GM19468 (cell line): ENCODE measurements around the gene MPRIP.

ENCODE experiments used
- ATAC-seq: cut with Tn5 transposase; IDR thresholded peaks from one replicate; pipeline ENCODE4 v1.9.1; 2021; ENCODE audit warnings: mild to moderate bottlenecking, moderate library complexity, moderate number of reproducible peaks; ENCODE audit not compliant: unreplicated experiment; ENCODE audit errors: extremely low read depth

The MPRIP gene

DNA sequence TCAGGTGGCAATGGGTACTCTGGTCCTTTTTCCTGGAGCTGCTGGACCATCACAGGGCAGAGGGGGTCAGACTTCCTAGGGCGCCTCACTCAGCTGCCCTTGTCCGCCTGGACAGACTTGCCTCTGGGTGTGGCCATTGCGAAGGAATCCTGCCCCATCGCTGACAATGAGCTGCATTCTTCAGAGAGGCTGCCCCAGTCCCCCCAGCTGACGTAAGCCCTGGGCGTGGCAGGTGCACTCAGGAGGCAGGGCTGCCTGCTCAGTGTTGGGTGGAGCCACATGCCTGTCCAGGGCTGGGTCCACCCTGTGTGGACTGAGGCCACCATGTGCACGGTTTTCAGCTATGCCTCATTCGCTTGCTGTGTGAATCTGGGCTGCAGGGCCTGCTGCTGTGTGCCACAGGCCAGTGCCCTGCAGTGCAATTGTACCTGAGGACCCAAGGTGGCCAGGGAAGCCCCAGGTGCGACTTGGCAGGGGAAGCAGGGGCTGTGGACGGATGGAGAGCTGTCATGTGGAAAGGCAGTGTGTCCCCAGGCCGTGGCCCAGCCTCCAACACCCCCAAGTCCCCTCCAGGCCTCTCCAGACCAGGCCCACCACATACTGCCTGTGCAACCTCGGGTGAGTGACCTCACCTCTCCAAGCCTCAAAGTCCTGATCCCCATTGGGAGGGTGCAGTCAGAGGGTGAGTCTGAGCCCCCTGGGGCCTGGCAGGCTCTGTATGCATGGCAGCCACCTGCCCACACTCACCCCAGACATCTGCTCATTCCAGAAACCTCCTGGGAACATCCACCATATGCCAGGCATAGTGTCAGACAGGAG, 14.0 kb upstream of the MPRIP start:
- ATAC-seq: no peak

DNA sequence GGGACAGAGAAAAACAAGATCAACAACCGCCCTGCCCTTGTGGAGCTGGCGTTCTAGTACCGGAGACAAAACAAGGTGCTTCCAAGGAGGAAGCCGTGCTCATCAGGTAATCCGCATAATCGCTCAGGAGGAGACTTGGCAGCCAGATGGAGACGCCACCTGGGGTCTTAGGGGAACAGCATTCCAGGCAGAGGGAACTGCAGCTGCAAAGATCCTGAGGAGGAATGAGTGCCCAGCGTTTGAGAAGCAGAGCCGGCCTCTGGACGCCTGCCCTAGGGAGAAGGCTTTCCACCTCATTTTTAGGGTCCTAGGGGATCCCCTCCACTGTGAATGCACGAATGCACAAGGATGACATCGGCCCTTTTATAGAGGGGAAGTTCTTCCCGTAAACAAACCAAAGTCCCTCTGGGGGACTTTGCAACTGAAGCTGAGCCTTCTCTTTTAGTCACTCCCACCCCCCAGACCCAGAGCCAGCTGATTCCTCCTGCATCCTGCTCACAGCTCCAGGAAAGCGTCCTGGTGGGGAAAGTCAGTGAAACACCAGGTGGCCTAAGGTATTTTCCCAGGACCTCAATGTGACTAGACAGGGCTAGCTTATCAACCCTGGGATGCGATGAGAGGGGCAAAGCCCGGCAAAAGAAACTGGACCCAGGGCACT, 13.2 kb upstream of the MPRIP start:
- ATAC-seq: no peak

DNA sequence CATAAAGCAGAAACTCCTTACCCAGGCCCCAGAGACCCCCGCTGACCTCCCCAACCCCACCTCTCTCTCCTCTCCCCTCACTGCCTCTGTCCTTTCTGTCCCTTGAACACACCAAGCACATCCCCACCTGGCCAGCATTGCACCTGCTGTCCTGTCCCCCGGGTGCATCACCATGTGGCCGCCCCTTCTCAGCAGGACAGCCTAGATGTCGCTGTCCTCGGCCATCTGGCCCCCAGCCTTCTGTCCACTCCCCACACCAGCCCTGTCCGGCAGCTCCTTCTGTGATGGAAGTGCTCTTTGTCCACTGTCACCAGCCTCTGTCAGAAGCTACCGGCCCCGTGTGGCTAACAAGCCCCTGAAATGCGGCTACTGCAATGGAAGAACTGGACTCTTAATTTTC, 12.3 kb upstream of the MPRIP start:
- no peak for ATAC-seq

DNA sequence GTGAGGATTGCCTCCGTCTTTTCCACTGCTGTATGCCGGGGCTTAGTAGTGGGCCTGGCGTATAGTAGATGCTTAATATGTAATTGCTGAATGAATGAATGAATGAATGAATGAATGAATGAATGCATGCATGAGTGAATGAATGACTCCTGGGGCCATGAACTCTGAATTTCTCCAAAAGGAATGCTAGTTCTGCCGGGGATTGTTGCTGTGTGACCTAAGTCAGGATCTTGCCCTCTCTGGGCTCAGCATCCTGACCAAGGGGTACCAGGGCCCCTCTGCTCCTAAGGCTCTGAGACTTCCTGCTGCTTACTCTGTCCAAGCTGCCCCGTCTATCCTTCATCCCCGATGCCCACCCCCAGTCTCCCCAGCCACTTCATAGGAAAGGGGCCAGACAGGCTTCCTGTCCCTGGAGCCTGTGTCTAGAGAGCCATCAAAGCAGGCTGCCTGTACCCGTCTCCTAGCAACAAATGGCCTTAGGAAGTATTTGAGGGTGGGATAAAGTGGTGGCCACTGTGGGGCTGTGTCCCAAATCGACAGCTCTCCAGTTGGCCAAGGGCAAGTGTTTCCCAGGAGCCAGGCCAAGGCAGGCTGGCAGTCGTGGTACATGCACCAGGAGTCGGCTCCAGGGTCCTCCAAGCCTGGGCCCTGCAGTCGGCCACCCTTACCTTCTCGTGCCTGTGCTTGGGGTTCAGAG, 11.6 kb upstream of the MPRIP start:
- ATAC-seq: no peak

DNA sequence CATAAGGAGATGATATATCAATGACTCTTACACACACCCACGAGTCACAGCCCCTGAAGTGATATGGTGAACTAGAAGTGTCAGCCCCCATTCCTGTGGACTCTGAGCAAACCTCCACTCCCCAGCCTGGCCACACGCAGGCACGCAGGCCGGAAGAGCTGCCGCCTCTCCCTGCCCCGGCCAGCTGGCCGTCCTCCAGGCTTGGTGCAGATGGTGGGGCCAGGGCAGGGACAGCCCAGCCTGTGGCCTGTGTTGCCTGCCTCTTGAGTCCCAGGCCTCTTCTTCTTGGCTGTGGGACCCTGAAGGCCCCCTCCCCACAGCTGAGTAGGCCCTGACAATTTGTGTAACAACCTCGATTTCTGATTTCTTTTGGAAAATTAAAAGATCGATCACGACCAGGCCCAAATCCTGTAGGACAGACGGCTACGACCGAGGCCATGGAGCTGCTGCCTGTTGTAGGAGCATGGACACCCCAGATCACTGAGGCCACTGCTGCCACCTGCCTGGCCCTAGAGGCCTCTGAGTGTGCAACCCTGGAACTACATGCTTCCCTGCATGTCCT, 10.0 kb upstream of the MPRIP start:
- ATAC-seq: no peak

DNA sequence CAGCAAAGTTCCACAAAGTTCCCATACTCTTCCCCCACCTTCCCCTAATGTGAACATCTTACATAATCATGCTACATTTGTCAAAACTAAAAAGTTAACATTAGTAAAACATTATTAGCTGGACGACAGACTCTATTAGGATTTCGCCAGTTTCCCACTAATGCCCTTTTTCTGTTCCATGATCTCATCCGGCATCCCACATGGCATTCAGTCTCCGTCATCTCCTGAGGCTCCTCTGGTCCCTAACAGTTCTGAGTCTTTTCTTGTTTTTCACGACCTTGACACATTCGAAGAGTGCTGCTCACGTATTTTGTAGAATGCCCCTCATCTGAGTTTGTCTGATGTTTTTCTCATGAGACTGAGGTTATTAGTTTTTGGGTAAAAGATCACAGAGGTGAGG, 8.8 kb upstream of the MPRIP start:
- ATAC-seq: no peak

DNA sequence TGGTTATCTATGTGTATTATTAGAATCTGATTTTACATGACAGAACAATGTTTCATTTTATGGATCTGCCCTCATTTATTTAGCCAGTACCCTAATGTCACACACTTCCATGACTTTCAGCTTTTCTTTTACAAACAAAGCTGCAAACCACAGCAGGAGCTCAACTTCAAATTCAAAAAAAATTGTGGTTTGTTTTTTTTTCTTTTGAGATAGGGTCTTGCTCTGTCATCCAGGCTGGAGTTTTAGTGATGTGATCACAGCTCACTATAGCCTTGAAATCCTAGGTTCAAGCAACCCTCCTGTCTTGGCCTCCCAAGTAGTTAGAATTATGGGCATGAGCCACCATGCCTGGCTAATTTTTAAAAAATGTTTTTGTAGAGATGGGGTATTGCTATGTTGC, 8.2 kb upstream of the MPRIP start:
- ATAC-seq: no peak

DNA sequence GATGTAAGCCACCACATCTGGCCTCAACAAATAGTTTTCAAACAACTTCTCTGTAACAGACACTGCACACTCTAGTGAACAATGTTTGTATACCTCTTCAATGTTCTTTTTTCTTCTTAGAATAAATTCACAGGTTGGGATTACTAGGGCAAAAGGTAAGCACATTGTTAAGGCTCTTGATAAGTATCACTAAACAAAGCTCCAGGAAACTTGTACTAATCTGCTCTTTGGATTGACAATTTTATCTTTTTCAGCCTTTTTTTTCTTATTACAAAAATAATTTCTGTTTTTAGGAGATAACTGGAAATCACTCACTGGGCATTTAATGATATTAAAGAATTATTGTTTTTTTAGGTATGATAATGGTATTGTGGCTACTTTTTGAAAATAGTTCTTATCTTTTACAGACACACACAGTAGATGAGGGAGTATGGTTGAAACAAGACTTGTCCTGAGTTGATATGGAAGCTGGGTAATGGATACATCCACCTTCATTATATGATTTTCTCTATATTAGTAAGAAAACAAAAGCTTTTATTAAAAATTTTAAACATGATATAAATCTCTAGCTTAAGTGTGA, 7.7 kb upstream of the MPRIP start:
- ATAC-seq: no peak

DNA sequence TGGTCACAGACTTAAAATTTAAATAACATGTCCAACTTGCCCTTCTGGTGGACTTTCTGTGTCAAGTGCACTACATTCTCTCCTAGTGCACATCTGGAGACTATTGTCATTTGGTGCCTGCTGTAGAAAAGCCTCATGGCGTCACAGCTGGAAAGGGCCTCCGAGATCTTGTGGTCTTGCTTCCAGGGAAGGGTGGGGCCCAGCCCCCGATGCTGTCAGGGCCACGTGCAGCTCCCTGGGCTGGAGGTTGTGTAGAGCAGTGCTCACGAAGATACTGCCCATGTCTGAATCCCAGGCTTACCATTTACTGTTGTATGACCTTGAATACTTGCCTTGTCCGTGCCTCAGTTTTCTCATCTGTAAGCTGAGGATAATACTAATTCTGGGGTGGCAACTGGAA, 6.8 kb upstream of the MPRIP start:
- ATAC-seq: no peak

DNA sequence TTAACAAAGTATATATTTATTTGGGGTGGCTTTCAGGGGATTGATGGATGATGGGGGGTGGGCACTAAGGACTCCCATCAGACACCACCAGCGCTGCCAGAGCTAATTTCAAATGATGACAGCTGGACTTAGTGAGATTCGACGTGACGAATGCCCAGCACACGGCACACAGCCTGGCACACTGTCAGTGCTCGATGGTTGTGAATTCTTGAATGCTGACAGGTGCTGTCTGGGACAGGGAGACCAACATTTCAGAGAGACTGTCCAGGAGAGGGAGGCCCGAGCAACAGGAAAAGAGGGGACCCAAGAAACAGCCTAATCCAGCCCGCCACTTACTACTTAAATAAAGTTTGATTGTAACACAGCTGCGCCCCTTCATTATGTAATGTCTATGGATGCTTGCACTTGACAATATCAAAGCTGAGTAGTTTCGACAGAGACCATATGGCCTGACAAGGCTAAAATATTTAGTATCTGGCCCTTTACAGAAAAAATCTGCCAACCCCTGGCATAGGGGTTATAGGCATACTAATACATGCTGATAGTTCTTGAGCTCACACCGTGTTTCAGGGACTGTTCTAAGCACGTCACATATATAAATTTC, 6.2 kb upstream of the MPRIP start:
- no peak for ATAC-seq

DNA sequence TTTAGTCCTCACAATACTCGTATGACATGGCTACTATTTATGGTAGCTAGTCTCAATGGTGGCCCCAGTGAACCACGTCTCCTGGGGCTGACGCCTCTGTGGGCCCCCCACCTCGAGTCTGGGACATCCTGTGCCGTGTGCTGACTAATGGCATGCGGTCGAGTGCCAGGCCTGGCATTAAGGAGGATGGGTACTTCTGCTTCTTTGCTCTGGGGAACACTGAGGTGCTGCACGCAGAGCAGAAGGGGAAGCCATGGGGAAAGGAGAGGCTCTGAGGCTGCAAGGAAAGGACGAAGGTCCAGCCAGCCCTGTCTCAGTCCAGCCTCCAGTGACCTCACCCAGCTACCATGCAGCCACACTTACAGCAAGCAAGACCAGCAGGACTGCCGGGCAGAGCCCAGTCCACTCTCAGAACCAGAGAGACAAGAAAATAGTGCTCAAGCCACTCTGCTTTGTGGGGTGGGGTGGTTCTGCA, 5.7 kb upstream of the MPRIP start:
- ATAC-seq: no peak

DNA sequence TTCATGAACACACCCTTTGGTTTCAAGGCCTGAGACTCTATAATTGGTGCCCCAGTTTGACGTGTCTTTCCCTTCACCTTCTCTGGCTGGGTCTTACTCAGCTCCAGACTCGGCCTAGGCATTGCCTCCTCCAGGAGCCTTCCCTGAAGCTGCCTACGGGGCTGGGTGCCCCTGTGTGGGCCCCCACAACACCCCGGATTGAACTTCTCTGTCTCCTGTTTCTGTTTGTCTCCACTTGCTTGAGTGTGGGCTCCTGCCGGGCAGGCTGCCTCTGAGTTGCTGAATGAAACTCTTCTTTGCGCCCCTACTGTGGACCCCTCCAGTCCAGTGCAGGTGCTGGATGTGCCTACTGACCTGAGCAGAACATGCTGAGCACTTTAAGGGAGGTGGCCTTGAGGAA, 2.3 kb upstream of the MPRIP start:
- no peak for ATAC-seq

DNA sequence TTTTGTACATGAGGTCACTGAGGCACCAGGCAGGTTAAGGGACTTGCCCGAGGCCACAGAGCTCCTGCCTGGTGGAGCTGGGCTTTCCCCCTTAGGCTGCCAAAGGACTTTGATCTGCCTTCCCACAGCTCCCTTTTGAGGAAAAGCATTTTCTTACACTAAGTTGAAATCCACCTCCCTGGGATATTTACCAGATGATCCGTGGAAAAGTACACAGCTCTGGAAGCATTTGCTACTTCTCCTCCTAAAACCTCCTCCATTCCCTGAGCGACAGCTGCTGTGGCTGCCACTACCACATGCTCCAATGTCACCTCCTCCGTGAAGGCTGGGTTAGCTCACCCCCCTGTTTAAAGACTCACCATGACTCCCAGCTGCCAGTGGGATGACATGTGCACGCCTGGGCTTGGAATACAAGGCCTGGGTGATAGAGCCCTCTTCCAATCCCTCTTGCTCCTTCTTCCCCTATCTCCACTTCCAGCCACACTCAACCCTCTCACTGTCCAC, 1.2 kb upstream of the MPRIP start:
- ATAC-seq: no peak

DNA sequence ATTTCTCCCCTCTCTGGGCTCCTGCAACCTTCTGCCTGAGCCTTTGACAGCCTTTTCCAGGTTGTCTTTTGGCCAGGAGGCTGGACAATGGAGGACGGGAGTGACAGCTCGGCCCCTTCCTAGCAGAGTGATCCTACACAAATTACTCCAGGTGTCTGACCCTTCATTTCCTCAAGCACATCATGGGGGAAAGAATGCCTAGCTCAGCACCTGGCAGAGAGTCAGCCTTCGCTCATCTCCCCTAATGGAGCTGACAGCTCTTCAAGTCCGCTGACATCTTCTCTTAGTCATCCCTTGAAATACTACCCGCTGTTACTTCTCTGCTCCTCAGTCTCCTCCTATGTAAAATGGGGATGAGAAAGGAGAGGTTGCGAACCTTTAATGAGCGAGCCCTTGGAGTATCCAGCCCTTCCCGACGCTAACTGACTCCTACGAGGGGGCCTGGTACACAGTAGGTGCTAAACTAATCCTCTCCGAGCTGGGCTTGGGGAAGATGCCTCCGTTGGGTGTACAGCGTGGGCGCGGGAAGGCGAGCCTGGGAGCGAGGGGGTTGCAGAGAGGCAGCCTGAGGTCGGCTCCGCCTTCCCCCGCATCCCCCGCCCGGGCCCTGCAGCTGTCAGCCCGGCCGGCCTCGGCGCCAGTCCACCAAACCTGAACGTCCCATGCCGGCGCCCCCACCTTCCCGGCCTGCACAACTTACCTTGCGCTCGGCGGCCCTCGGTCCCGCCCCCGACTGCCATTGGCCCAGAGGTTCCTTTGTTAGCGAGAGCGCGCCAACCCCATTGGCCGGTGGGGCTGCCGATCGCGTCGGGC, 480 bp upstream of the MPRIP start:
- ATAC-seq: peak; percentile 85

DNA sequence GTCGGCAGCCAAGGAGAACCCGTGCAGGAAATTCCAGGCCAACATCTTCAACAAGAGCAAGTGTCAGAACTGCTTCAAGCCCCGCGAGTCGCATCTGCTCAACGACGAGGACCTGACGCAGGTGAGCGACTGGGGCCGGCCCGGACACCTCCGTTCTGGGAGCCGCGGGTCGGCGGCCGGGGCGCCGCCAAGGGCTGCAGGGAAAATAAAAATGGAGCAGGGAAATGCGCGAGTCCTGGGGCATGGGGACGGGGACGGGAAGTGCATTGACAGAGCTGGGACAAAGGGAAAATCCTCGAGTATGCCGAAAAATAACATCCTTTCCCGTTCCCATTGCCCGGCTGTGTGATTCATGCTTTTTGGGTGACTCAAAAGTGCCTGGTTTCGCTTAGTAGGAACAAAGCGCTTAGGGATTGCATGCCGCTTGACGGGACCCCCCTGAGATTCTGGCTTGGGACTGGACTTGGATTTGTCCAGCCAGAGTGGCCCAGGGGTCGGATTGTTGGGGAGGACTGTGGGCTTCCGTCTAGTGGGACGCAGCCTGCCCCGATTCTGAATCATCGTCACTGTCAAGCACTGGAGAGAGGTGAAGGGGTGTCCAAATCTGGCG, 699 bp downstream of the MPRIP start:
- ATAC-seq: no peak

DNA sequence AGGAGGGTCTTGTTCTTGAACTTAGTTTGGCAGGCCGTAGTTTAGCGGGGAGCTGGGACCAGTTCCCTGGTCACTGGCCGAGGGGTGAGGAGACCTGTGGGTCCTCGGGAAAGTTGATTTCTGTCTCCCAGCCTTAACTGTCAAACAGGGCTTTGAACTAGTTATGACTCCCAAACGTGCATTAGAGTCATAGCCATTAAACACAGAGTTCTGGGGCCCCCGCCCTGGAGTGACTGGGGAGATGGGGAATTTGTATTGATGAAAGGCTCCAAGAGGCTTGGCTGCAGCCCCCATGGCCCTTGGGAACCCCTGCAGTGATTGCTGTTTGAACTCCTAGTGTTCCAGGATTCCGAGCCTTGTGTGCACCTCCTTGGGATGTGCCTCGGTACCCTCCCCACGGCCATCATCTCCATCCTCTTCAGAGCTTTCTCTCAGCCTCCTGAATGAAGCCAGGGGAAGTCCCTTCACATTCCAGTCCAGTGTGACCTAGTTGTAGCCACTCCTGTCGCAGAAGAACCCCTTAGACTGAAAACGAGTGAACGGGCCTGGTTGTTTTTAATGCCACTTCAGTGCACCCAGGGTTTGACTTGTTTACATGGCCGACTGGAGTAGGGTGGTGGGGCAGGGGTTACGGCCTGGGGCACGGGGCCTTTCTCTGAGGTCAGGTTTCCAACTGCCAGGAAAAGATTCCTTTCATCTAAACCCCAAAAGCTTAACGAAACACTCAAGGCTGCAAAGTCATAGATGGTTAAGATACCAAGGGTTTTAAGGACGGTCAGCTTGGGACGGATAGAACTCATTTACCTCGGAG, 1.4 kb downstream of the MPRIP start:
- no peak for ATAC-seq

DNA sequence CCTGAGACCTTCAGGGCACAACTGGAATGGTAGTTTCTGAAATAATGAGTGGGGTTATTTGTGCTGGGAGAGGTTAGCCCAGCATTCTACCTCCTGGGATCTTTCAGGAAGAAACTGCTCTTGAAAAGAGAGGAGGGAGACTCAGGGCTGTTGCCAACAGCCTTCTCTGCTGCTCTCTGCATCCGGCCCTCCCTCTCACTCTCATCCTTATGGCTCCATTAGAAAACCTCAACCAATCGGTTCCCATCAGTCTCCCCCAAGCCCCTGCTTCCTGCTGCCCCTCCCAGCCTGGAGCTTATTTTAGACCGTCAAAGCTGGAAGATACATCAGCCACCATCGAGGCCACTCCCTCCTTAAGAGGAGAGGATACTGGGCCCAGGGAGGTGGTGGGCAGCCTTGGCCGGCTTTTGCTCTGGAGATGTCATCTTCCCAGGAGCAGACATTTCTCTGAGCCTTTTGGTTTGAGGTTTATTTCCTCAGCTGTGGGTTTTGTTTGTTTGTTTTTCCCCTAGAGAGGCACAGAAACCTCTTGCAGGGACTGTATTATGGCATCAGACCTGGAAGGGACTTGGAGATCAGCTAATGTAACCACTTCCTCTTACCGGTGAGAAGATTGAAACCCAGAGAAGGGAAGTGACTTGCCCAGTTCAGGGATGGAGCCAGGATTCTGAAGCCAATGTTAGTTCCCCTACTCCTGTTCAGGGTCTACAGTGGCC, 2.7 kb downstream of the MPRIP start:
- no peak for ATAC-seq
